Neural progenitor cell (in vitro differentiated cells): ENCODE results near the gene SRR. TPM values are rescaled to one million over a fixed set of nuclear protein-coding genes. Genes with fewer than 3 reads are reported as not detected.

Source experiments
- DNase-seq: peaks from one replicate; pipeline ENCODE4 v3.0.0-alpha.2; 2016; ENCODE audit warnings: low spot score
- H2AFZ ChIP-seq: fragments of 200-600 bp; sonication (generic); replicated peaks from 2 replicates; pipeline ENCODE4 v1.6.1; 2016; ENCODE audit warnings: antibody characterized with exemption
- H3F3A ChIP-seq: fragments of 200-600 bp; sonication (generic); 2 replicates; pipeline ENCODE4 v1.6.1; 2016; ENCODE audit warnings: antibody characterized with exemption, low read depth
- H3K27ac ChIP-seq: fragments of 200-600 bp; sonication (generic); 2 replicates; pipeline ENCODE4 v1.5.1; 2016; ENCODE audit warnings: mild to moderate bottlenecking
- H3K27me3 ChIP-seq: fragments of 200-600 bp; sonication (generic); 2 replicates; pipeline ENCODE4 v1.6.1; 2016; ENCODE audit warnings: mild to moderate bottlenecking, moderate library complexity
- H3K36me3 ChIP-seq: fragments of 200-600 bp; sonication (generic); 2 replicates; pipeline ENCODE4 v1.5.1; 2016
- H3K4me1 ChIP-seq: fragments of 200-600 bp; sonication (generic); 2 replicates; pipeline ENCODE4 v1.6.1; 2016; ENCODE audit warnings: mixed run types
- H3K4me2 ChIP-seq: fragments of 200-600 bp; sonication (generic); 2 replicates; pipeline ENCODE4 v1.6.1; 2016
- H3K4me3 ChIP-seq: fragments of 200-600 bp; sonication (generic); 2 replicates; pipeline ENCODE4 v1.5.1; 2016
- H3K79me2 ChIP-seq: fragments of 200-600 bp; sonication (generic); 2 replicates; pipeline ENCODE4 v1.6.1; 2016; ENCODE audit warnings: low read depth
- H3K9ac ChIP-seq: fragments of 200-600 bp; sonication (generic); 2 replicates; pipeline ENCODE4 v1.6.1; 2016
- H3K9me3 ChIP-seq: fragments of 200-600 bp; sonication (generic); 2 replicates; pipeline ENCODE4 v1.5.1; 2016; ENCODE audit warnings: low read depth
- H4K20me1 ChIP-seq: fragments of 200-600 bp; sonication (generic); 2 replicates; pipeline ENCODE4 v1.6.1; 2016; ENCODE audit warnings: low read depth
- H3K27ac Mint-ChIP-seq: 3 replicates; pipeline ENCODE4 v1.8.0; 2021; ENCODE audit warnings: mixed read lengths
- H3K27me3 Mint-ChIP-seq: 2 replicates; pipeline ENCODE4 v1.8.0; 2022; ENCODE audit warnings: low read depth, mild to moderate bottlenecking, inconsistent platforms, moderate library complexity, mixed read lengths; ENCODE audit not compliant: insufficient read depth
- H3K36me3 Mint-ChIP-seq: 3 replicates; pipeline ENCODE4 v1.8.0; 2021; ENCODE audit warnings: mixed read lengths
- H3K4me1 Mint-ChIP-seq: 3 replicates; pipeline ENCODE4 v1.8.0; 2021; ENCODE audit warnings: mixed read lengths
- H3K4me3 Mint-ChIP-seq: 3 replicates; pipeline ENCODE4 v1.8.0; 2021; ENCODE audit warnings: mild to moderate bottlenecking, moderate library complexity, mixed read lengths
- H3K9me3 Mint-ChIP-seq: 3 replicates; pipeline ENCODE4 v1.8.0; 2020; ENCODE audit warnings: mixed read lengths
- CTCF ChIP-seq: fragments of 200-600 bp; sonication (generic); IDR thresholded peaks from 2 replicates; pipeline ENCODE4 v1.5.1; 2017; ENCODE audit warnings: antibody characterized with exemption, mild to moderate bottlenecking
- EZH2 ChIP-seq: fragments of 200-600 bp; sonication (generic); IDR thresholded peaks from 2 replicates; pipeline ENCODE4 v1.6.1; 2017; ENCODE audit warnings: antibody characterized with exemption, mild to moderate bottlenecking, moderate library complexity
- EZH2phosphoT487 ChIP-seq: fragments of 200-600 bp; sonication (generic); IDR thresholded peaks from 2 replicates; pipeline ENCODE4 v1.6.1; 2017; ENCODE audit warnings: antibody characterized with exemption
- total RNA-seq: library from RNA; depleted of rRNA; stranded (reverse); fragments of >200 nt; gene quantifications from 2 replicates; pipeline ENCODE4 v1.2.3, GENCODE V29; 2015; ENCODE audit warnings: low replicate concordance

Gene SRR
- total RNA-seq, 1 donor from 2014 or later, result 40.9 TPM

DNA sequence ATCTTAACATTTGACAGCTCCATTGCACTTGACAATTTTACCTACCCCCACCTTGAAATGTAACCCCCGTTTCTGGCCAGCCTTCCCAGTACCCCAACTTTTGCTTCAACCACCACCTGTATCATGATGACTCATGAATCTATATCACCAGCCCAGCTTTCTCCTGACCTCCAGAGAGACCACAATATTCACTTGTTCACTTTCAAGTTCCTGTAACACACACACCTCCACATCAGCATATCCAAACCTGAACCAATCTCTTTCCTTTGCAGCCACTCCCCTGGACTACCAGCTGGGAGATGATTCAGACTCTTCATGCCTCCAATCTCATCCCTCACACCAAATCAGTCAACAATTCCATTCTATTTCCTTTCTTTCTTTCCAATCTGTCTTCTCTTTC, 8.2 kb upstream of the SRR start:
- no peak overlapping the region for H2AFZ ChIP-seq
- H3K27me3 ChIP-seq, result no peaks in the 10 kb centered on the region
- no peaks in the 10 kb centered on the region for H3K4me1 ChIP-seq
- H3K4me2 ChIP-seq, result no peak overlapping the region
- peaks cover 49% of the 10 kb centered on the region for H3K79me2 ChIP-seq
- Mint-ChIP-seq H3K27ac (no peak overlapping the region), H3K27me3 (peaks cover 2% of the 10 kb centered on the region), H3K9me3 (no peaks in the 10 kb centered on the region), H3K36me3 (peaks cover 58% of the 10 kb centered on the region), H3K4me1 (peaks cover 12% of the 10 kb centered on the region), H3K4me3 (no peak overlapping the region)
- no peak for DNase-seq
- no peak overlapping the region for H3K27ac ChIP-seq
- no peaks in the 10 kb centered on the region for H3F3A ChIP-seq
- H3K9me3 ChIP-seq, result no peaks in the 10 kb centered on the region
- no peak overlapping the region for H3K9ac ChIP-seq
- TF ChIP-seq EZH2phosphoT487 (no peak), EZH2 (no peak), CTCF (no peak)
- H3K4me3 ChIP-seq, result no peak overlapping the region
- peaks cover 59% of the 10 kb centered on the region for H4K20me1 ChIP-seq
- peaks cover 8% of the 10 kb centered on the region for H3K36me3 ChIP-seq

GRCh38 chr17:2297023-2297422, 6.7 kb upstream of the SRR start:
- Mint-ChIP-seq H3K27ac (no peak overlapping the region), H3K27me3 (peaks cover 2% of the 10 kb centered on the region), H3K9me3 (no peaks in the 10 kb centered on the region), H3K4me3 (no peak overlapping the region), H3K4me1 (peaks cover 24% of the 10 kb centered on the region), H3K36me3 (peaks cover 53% of the 10 kb centered on the region)
- no peak overlapping the region for H3K4me3 ChIP-seq
- peaks cover 5% of the 10 kb centered on the region for H3K36me3 ChIP-seq
- no peak overlapping the region for H3K4me2 ChIP-seq
- H2AFZ ChIP-seq, result no peak overlapping the region
- peaks cover 9% of the 10 kb centered on the region for H3K4me1 ChIP-seq
- peaks cover under 1% of the 10 kb centered on the region for H3F3A ChIP-seq
- peaks cover 74% of the 10 kb centered on the region for H4K20me1 ChIP-seq
- H3K27me3 ChIP-seq, result no peaks in the 10 kb centered on the region
- DNase-seq, result no peak
- no peak for TF ChIP-seq EZH2phosphoT487
- H3K9me3 ChIP-seq, result no peaks in the 10 kb centered on the region
- H3K9ac ChIP-seq, result no peak overlapping the region
- H3K79me2 ChIP-seq, result peaks cover 64% of the 10 kb centered on the region
- no peak overlapping the region for H3K27ac ChIP-seq

DNA sequence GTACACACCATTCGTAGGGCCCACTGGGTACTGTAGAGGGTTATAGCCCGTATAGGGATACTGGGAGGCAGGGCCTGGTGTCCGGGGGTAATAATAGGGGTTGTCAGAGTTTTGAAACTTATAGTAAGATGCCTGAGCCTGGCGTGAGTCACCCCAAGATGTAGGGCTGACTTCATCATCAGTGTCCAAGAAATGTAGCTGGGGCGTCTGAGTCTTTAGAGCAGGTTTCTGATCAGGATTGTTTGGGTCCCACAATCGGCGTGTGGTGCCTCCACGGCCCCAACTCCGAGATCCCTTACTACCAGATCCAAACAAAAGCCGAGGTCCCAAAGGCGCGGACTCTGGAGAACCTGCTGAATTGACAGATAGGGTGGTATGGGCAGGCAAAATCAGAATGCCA, 4.6 kb upstream of the SRR start:
- no peaks in the 10 kb centered on the region for H3K9me3 ChIP-seq
- H3F3A ChIP-seq, result peaks cover 20% of the 10 kb centered on the region
- H3K36me3 ChIP-seq, result peaks cover 3% of the 10 kb centered on the region
- H3K36me3 Mint-ChIP-seq, result peaks cover 45% of the 10 kb centered on the region
- H3K27ac Mint-ChIP-seq, result no peak overlapping the region
- H3K27me3 ChIP-seq, result no peaks in the 10 kb centered on the region
- H3K79me2 ChIP-seq, result peaks cover 71% of the 10 kb centered on the region
- TF ChIP-seq EZH2 (no peak), CTCF (no peak), EZH2phosphoT487 (no peak)
- H3K4me3 ChIP-seq, result no peak overlapping the region
- H3K27ac ChIP-seq, result no peak overlapping the region
- no peak overlapping the region for H2AFZ ChIP-seq
- peaks cover 78% of the 10 kb centered on the region for H4K20me1 ChIP-seq
- no peaks in the 10 kb centered on the region for H3K9me3 Mint-ChIP-seq
- no peak for DNase-seq
- H3K4me2 ChIP-seq, result no peak overlapping the region
- no peak overlapping the region for H3K9ac ChIP-seq
- H3K4me1 Mint-ChIP-seq, result peaks cover 29% of the 10 kb centered on the region
- H3K4me3 Mint-ChIP-seq, result no peak overlapping the region
- peaks cover 16% of the 10 kb centered on the region for H3K4me1 ChIP-seq
- H3K27me3 Mint-ChIP-seq, result peaks cover 2% of the 10 kb centered on the region

- H4K20me1 ChIP-seq, result peaks cover 73% of the 10 kb centered on the region
- no peak for DNase-seq
- H3K27ac Mint-ChIP-seq, result peak overlapping the region; percentile 64
- no peak for TF ChIP-seq EZH2phosphoT487
- TF ChIP-seq EZH2, result no peak
- no peak for TF ChIP-seq CTCF
- H3K9me3 ChIP-seq, result no peaks in the 10 kb centered on the region
- peaks cover 24% of the 10 kb centered on the region for H3F3A ChIP-seq
- peaks cover 16% of the 10 kb centered on the region for H3K4me1 ChIP-seq
- no peak overlapping the region for H3K4me3 ChIP-seq
- H3K27me3 Mint-ChIP-seq, result peaks cover 2% of the 10 kb centered on the region
- H3K4me2 ChIP-seq, result no peak overlapping the region
- no peak overlapping the region for H3K27ac ChIP-seq
- no peak overlapping the region for H3K4me3 Mint-ChIP-seq
- H3K4me1 Mint-ChIP-seq, result peaks cover 30% of the 10 kb centered on the region
- no peaks in the 10 kb centered on the region for H3K9me3 Mint-ChIP-seq
- H3K27me3 ChIP-seq, result no peaks in the 10 kb centered on the region
- peaks cover 71% of the 10 kb centered on the region for H3K79me2 ChIP-seq
- peaks cover 3% of the 10 kb centered on the region for H3K36me3 ChIP-seq
- no peak overlapping the region for H2AFZ ChIP-seq
- no peak overlapping the region for H3K9ac ChIP-seq
- peaks cover 40% of the 10 kb centered on the region for H3K36me3 Mint-ChIP-seq
Measured at GRCh38 chr17:2299756-2300155, 4.0 kb upstream of the SRR start.
